ENCODE measurements around the gene CERS6. TPM values are rescaled to one million over a fixed set of nuclear protein-coding genes. Genes with fewer than 3 reads are reported as not detected.
A peak's percentile ranks its signal among the peaks of the same experiment; 100 is the strongest.

CERS6 gene
- total and polyA plus RNA-seq, 2 experiments from 2014 or later, result 8.3 to 16.0 TPM

DNA sequence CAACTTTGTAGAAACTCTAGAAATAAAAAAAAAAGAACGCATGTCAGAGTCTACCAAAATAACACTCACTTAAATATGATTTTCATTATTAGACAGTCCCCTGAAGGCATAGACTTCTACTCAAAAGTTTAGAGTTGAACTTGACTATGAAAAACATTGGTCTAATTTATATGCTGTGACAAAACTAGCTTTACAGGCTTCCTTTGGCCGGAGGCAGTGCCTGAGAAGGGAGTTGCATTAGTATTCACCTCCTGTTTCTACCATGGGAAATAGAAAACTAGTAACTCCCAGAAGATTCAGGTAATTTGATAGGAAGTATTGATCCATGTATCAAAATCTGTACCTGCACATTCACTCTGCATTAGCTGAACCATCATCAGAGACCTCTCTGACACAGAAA is 182.9 kb downstream of the CERS6 start:
- Histone ChIP-seq H3F3A (ENCODE audit: insufficient read depth) (no peaks in the 10 kb centered on the region), H2AFZ (0 out of 2 replicates have a peak overlapping the region, but pooled peaks have one; percentile 9), H4K20me1 (ENCODE audit: insufficient read depth) (no peaks in the 10 kb centered on the region), H3K36me3 (ENCODE audit: low read depth) (no peaks in the 10 kb centered on the region), H3K79me2 (ENCODE audit: insufficient read depth) (no peaks in the 10 kb centered on the region), H3K4me2 (ENCODE audit: unreplicated experiment) (no peak overlapping the region), H3K9me3 (ENCODE audit: low read depth) (no peaks in the 10 kb centered on the region), H3K4me3 (no peak overlapping the region), H3K9me2 (ENCODE audit: insufficient read depth) (0 out of 2 replicates have a peak, but pooled peaks cover 3% of the 10 kb centered on the region), H3K4me1 (ENCODE audit: insufficient read depth) (peaks cover 8% of the 10 kb centered on the region), H3K27ac (no peak overlapping the region), H3K9ac (no peak overlapping the region), H3K27me3 (replicated peaks; ENCODE audit: insufficient read depth) (no peaks in the 10 kb centered on the region)
- DNase-seq, result no peak
- TF ChIP-seq EZH2 (IDR thresholded peaks at IDR 0.05; ENCODE audit: insufficient read depth, poor library complexity, severe bottlenecking) (no peak), EZH2phosphoT487 (IDR thresholded peaks at IDR 0.05; ENCODE audit: insufficient read depth, low read depth) (no peak)
- in situ Hi-C loops (cut with MboI), result no loop called here
- 74 to 79% methylated on average over 2 of the region's 2 CpGs for WGBS, 2 experiments (ENCODE audit: low coverage in 1 of 2, low lambda C conversion rate in 2 of 2, missing lambda C conversion rate in 2 of 2)

- in situ Hi-C loops (cut with MboI), result no loop called here
- 0 out of 2 replicates have a peak overlapping the region, but pooled peaks have one; percentile 9 for H2AFZ ChIP-seq
- 0 out of 2 replicates have a peak, but pooled peaks cover 3% of the 10 kb centered on the region for H3K9me2 ChIP-seq (ENCODE audit: insufficient read depth)
- no peak overlapping the region for H3K4me3 ChIP-seq
- no peaks in the 10 kb centered on the region for H4K20me1 ChIP-seq (ENCODE audit: insufficient read depth)
- H3K27ac ChIP-seq, result no peak overlapping the region
- no peaks in the 10 kb centered on the region for H3K27me3 ChIP-seq (replicated peaks; ENCODE audit: insufficient read depth)
- no peak overlapping the region for H3K9ac ChIP-seq
- 64 to 70% methylated on average over 3 of the region's 3 CpGs for WGBS, 2 experiments (ENCODE audit: low coverage in 1 of 2, low lambda C conversion rate in 2 of 2, missing lambda C conversion rate in 2 of 2)
- no peaks in the 10 kb centered on the region for H3K36me3 ChIP-seq (ENCODE audit: low read depth)
- H3K79me2 ChIP-seq (ENCODE audit: insufficient read depth), result no peaks in the 10 kb centered on the region
- H3K4me2 ChIP-seq (ENCODE audit: unreplicated experiment), result no peak overlapping the region
- peak; percentile 33 for DNase-seq
- H3K9me3 ChIP-seq (ENCODE audit: low read depth), result no peaks in the 10 kb centered on the region
- no peak for TF ChIP-seq EZH2 (IDR thresholded peaks at IDR 0.05; ENCODE audit: insufficient read depth, poor library complexity, severe bottlenecking)
- TF ChIP-seq EZH2phosphoT487 (IDR thresholded peaks at IDR 0.05; ENCODE audit: insufficient read depth, low read depth), result no peak
- no peaks in the 10 kb centered on the region for H3F3A ChIP-seq (ENCODE audit: insufficient read depth)
- H3K4me1 ChIP-seq (ENCODE audit: insufficient read depth), result peaks cover 8% of the 10 kb centered on the region
Observed at GRCh38 chr2:168639441-168639898, 183.4 kb downstream of the CERS6 start.

GRCh38 chr2:168640039-168640438 is 184.0 kb downstream of the CERS6 start:
- H3K4me1 ChIP-seq (ENCODE audit: insufficient read depth), result peaks cover 8% of the 10 kb centered on the region
- no peaks in the 10 kb centered on the region for H3K27me3 ChIP-seq (replicated peaks; ENCODE audit: insufficient read depth)
- H4K20me1 ChIP-seq (ENCODE audit: insufficient read depth), result no peaks in the 10 kb centered on the region
- H3K27ac ChIP-seq, result no peak overlapping the region
- H3K4me2 ChIP-seq (ENCODE audit: unreplicated experiment), result no peak overlapping the region
- DNase-seq, result no peak
- in situ Hi-C loops (cut with MboI), result no loop called here
- no peaks in the 10 kb centered on the region for H3K79me2 ChIP-seq (ENCODE audit: insufficient read depth)
- no peak for TF ChIP-seq EZH2phosphoT487 (IDR thresholded peaks at IDR 0.05; ENCODE audit: insufficient read depth, low read depth)
- TF ChIP-seq EZH2 (IDR thresholded peaks at IDR 0.05; ENCODE audit: insufficient read depth, poor library complexity, severe bottlenecking), result no peak
- 85 to 91% methylated on average over 3 of the region's 3 CpGs for WGBS, 2 experiments (ENCODE audit: low coverage in 1 of 2, low lambda C conversion rate in 2 of 2, missing lambda C conversion rate in 2 of 2)
- H3F3A ChIP-seq (ENCODE audit: insufficient read depth), result no peaks in the 10 kb centered on the region
- no peaks in the 10 kb centered on the region for H3K9me3 ChIP-seq (ENCODE audit: low read depth)
- no peak overlapping the region for H3K4me3 ChIP-seq
- 0 out of 2 replicates have a peak, but pooled peaks cover 3% of the 10 kb centered on the region for H3K9me2 ChIP-seq (ENCODE audit: insufficient read depth)
- no peaks in the 10 kb centered on the region for H3K36me3 ChIP-seq (ENCODE audit: low read depth)
- H3K9ac ChIP-seq, result no peak overlapping the region
- no peak overlapping the region for H2AFZ ChIP-seq

GRCh38 chr2:168641636-168642035 is 185.6 kb downstream of the CERS6 start:
- peaks cover 8% of the 10 kb centered on the region for H3K4me1 ChIP-seq (ENCODE audit: insufficient read depth)
- H4K20me1 ChIP-seq (ENCODE audit: insufficient read depth), result 0 out of 2 replicates have a peak, but pooled peaks cover 6% of the 10 kb centered on the region
- no peaks in the 10 kb centered on the region for H3K27me3 ChIP-seq (replicated peaks; ENCODE audit: insufficient read depth)
- no peaks in the 10 kb centered on the region for H3K36me3 ChIP-seq (ENCODE audit: low read depth)
- H3K4me2 ChIP-seq (ENCODE audit: unreplicated experiment), result no peak overlapping the region
- H3K9me3 ChIP-seq (ENCODE audit: low read depth), result no peaks in the 10 kb centered on the region
- TF ChIP-seq EZH2phosphoT487 (IDR thresholded peaks at IDR 0.05; ENCODE audit: insufficient read depth, low read depth), result no peak
- TF ChIP-seq EZH2 (IDR thresholded peaks at IDR 0.05; ENCODE audit: insufficient read depth, poor library complexity, severe bottlenecking), result no peak
- DNase-seq, result peak; percentile 40
- no peak overlapping the region for H2AFZ ChIP-seq
- H3F3A ChIP-seq (ENCODE audit: insufficient read depth), result no peaks in the 10 kb centered on the region
- no peaks in the 10 kb centered on the region for H3K79me2 ChIP-seq (ENCODE audit: insufficient read depth)
- in situ Hi-C loops (cut with MboI), result no loop called here
- H3K9ac ChIP-seq, result no peak overlapping the region
- 90 to 94% methylated on average over 4 of the region's 4 CpGs for WGBS, 2 experiments (ENCODE audit: low coverage in 1 of 2, low lambda C conversion rate in 2 of 2, missing lambda C conversion rate in 2 of 2)
- no peak overlapping the region for H3K27ac ChIP-seq
- 0 out of 2 replicates have a peak, but pooled peaks cover 3% of the 10 kb centered on the region for H3K9me2 ChIP-seq (ENCODE audit: insufficient read depth)
- H3K4me3 ChIP-seq, result no peak overlapping the region
